22Rv1 (cell line): Measurements from ENCODE around the gene KRT14.
"Not testable (repeated sequence)": the region's sequence is repeated elsewhere in the genome, so short reads cannot be mapped to it uniquely, and the experiment has no call there.

ENCODE experiments used
- H3K27ac ChIP-seq: fragments of 450-650 bp; 2 replicates; pipeline ENCODE4 v1.5.1; 2017
- ZFX ChIP-seq: fragments of 450-650 bp; IDR thresholded peaks from 2 replicates; pipeline ENCODE4 v1.6.1; 2017; ENCODE audit warnings: antibody characterized with exemption, borderline replicate concordance
- TF ChIP-seq, protein P1 (sequence below): fragments of 450-650 bp; IDR thresholded peaks from 2 replicates; pipeline ENCODE4 v1.5.1; 2017; ENCODE audit warnings: mild to moderate bottlenecking

KRT14 gene

DNA sequence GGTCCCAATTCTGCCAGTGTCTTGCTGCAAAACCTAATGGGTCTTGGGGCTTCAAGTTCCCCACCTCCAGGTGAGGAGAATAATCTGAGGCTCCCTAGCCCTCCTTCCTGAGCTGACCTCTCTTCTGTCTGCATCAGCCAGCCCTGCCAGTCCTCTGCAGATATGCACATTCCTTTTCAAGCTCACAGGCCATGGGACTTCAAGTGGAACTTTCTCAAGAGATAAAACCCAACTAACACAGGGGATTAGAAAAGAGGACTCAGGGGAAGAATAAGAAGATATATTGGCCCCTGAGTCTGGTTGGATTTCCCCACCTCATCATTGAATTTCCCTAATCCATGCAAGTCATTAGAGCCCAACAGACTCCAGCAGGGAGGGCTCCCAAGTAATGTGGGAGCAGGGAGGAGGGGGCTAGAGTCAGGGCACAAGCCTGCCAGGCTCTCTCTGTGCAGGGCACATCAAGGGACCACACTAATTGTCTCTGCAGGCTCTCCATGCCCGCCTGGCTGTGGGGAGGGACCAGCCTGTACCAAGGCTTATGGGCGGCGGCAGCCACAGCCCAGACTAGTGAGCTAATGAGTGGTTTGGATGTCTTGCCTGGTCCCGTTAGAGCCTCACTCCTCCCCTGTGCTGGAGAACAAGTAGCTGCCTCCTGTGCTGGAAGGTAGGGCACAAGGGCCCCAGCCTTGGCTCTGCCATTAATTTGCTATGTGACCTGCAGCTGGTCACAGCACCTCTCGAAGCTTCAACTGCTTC, 1.2 kb downstream of the KRT14 start:
- TF ChIP-seq, protein P1, sequence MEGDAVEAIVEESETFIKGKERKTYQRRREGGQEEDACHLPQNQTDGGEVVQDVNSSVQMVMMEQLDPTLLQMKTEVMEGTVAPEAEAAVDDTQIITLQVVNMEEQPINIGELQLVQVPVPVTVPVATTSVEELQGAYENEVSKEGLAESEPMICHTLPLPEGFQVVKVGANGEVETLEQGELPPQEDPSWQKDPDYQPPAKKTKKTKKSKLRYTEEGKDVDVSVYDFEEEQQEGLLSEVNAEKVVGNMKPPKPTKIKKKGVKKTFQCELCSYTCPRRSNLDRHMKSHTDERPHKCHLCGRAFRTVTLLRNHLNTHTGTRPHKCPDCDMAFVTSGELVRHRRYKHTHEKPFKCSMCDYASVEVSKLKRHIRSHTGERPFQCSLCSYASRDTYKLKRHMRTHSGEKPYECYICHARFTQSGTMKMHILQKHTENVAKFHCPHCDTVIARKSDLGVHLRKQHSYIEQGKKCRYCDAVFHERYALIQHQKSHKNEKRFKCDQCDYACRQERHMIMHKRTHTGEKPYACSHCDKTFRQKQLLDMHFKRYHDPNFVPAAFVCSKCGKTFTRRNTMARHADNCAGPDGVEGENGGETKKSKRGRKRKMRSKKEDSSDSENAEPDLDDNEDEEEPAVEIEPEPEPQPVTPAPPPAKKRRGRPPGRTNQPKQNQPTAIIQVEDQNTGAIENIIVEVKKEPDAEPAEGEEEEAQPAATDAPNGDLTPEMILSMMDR, result no peak
- no peak for TF ChIP-seq ZFX

DNA sequence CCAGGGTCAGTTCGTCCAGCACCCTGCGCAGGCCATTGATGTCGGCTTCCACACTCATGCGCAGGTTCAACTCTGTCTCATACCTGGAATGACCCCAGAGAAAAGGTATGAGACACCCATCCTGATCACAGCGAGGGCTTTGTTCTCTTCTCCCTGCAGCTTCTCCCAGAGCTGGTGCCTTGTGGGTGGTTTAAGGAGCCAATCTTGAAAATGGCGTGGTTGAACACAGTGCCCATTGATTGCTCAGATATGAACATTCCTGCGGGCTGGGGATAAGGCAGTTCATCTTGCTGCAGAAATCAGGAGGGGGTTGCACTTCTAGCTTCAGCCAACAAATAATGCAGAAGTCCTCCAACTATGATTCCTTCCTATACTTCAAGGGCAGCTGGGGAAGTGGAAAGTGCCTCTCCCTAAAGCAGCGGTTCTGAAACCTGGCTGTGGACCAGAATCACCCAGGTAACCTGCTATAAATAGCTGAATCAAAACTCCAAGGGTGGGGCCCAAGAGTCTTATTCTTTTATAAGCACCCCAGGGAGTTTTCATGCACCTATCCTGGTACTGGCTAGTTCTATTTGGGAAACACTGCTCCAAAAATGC, 2.3 kb downstream of the KRT14 start:
- H3K27ac ChIP-seq, result not testable (repeated sequence)

More for the DNA sequence above, 1.2 kb downstream of the KRT14 start:
- no peak overlapping the region for H3K27ac ChIP-seq

DNA sequence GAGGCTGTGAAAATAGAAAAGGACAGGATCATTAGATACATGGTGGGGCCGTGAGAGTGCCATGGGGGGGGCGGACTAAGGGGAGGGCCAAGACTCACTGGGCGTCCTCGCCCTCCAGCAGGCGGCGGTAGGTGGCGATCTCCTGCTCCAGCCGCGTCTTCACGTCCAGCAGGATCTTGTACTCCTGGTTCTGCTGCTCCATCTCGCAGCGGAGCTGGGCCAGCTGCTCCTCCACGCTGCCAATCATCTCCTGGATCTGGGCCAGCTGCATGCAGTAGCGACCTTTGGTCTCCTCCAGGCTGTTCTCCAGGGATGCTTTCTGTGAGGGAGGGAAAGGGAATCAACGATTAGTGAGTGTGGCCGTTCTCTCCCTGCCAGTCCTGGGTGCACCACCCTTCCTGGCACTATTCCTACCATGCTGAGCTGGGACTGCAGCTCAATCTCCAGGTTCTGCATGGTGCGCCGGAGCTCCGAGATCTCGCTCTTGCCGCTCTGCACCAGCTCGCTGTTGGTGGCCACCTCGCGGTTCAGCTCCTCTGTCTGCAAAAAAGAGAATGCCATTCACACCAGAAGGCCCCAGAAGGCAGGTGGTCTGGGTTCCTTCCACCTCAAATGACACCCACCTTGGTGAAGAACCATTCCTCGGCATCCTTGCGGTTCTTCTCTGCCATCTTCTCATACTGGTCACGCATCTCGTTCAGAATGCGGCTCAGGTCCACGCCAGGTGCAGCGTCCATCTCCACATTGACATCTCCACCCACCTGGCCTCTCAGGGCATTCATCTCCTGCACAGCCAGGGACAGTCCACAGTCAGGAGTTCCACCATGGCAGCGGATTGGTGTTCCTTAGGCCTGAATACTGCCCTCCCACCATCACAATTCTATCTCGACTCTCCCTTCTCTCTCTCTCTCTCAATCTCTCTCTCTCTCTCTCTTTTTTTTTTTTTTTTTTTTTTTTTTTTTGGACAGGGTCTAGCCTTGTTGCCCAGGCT, 3.3 kb downstream of the KRT14 start:
- H3K27ac ChIP-seq, result no peak overlapping the region
- no peak for TF ChIP-seq ZFX
- TF ChIP-seq, protein P1, result peak; percentile 67

DNA sequence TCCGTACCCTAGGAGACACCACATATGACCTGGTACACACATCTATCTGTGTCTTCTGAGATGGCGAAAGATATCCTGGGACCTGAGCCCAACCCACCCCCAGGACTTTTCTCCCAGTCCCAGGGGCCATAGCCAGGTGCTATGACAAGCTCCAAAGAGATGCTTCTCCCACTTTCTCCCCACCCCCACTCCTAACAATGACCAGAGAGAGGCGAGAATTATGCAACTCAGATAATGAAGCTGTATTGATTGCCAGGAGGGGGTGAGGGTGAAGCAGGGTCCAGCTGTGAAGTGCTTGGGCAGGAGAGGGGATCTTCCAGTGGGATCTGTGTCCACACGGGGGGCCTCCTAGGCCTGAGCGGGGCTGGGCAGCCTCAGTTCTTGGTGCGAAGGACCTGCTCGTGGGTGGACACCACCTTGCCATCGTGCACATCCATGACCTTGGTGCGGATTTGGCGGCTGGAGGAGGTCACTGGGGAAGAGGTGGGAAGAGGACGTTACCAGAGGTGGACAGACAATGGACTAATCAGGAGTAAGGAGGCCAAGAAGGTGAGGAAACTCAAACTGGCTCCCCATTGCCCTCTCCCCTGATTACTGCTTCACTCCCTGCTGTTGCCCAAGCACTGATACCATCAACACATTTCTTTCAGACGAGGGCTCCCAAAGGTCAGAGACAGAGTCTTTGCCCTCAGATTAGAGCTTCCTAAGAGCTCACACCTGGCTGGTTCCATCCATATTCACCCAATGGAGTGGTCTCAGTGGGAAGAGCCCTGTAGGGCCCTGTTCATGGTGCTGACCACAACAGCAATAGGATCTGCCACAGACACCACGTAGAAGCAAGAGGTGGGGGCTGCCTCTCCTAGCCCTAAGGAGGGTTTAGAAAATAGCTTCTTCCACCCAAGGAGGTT, 4.4 kb downstream of the KRT14 start:
- not testable (repeated sequence) for H3K27ac ChIP-seq

DNA sequence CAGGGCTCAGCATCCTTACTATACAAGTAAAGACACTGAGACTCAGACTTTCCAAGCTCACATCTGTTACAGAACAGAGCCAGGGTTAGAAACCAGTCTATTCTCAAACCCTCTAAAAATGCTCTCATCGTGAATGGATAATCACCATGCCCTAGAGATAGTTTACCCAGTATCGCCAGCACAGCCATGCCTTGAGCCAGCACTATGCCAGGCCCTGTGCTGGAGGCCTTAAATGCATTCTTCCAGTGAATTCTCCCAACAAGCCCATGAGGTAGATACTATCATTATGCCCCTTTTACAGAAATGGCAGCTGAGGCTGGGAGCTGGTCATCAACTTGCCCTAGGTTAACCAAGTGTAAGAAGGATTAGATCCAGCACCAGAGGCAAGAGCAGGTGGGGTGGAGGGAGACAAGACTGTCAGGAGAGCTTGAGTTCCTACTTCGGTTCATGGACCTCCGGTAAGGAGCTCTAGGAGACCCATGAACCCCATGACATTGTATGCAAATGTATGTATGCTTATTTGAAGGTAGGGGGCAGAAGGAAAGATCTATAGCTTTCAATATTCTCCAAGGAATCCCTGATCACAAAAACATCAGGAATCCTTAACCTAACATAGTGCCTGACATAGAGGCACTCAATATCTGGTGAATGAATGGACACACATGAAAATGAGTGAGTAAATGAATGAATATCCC, 5.2 kb downstream of the KRT14 start:
- TF ChIP-seq, protein P1, result no peak
- no peak for TF ChIP-seq ZFX
- H3K27ac ChIP-seq, result no peak overlapping the region

DNA sequence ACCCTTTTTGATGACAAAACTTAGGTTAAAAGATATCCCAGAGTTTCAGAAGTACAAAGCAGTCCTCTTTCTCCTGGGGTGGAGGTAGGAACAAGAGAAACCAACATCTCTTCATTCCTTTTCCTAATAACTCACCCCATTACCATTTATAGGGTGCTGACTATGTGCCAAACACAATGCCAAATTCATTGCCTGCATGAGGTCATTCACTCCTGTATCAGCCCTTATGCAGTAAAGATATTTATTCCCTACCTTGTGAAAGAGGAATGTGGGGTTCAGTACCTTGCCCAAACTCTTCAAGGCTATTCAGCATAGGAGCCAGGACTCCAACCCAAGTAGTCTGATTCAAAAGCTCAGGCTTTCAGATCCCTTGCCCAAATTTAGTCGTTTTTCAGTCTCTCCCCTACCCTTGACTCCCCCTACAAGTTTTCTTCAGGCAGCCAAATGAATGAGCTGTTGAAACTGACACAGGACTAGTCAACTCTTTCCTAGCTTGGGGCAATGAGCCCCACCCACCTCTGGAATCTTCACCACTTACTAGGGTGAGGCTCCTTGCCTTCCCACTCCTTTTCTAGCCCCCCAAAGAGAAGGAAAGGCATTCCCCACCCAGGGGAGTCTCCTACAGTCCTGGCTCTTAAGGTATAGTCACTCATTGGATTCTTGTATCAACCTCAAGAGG, 5.9 kb downstream of the KRT14 start:
- H3K27ac ChIP-seq, result no peak overlapping the region
- TF ChIP-seq, protein P1, result no peak
- no peak for TF ChIP-seq ZFX

DNA sequence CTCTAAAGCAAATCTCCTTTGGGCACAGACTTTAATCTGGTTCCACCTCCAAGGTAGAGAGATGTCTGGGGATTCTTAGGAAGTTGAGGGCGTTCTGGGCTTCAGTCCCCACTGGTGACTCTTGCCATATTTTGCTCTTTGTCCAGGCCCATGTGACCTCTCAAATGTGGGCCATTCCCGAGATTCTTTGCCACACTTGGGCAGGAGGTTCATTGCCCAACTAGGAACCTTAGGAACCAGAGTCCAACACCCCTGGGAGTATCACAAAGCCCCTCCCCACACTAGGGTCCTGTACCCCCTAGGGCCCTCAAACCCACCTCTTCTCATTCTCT, 6.5 kb downstream of the KRT14 start:
- no peak overlapping the region for H3K27ac ChIP-seq
- TF ChIP-seq, protein P1, result no peak
- no peak for TF ChIP-seq ZFX
